GM23338 (cell line): ENCODE measurements around the gene DNAH9. TPM values are rescaled to one million over a fixed set of nuclear protein-coding genes. Genes with fewer than 3 reads are reported as not detected.

Source experiments
- ATAC-seq: fragments of 200-7000 bp; cut with Tn5 transposase; 3 replicates; pipeline ENCODE4 v1.9.1; 2020
- DNase-seq: peaks from one replicate; pipeline ENCODE4 v3.0.0-alpha.2; 2015; ENCODE audit warnings: low spot score
- H2AFZ ChIP-seq: fragments of 200-600 bp; sonication (generic); 2 replicates; pipeline ENCODE4 v1.8.0; 2016; ENCODE audit warnings: antibody characterized with exemption, mild to moderate bottlenecking, moderate library complexity
- H3F3A ChIP-seq: fragments of 200-600 bp; sonication (generic); replicated peaks from 2 replicates; pipeline ENCODE4 v1.8.0; 2017; ENCODE audit warnings: antibody characterized with exemption, mixed run types, low read depth
- H3K27ac ChIP-seq: fragments of 200-600 bp; sonication (generic); 2 replicates; pipeline ENCODE4 v1.6.1; 2016; ENCODE audit warnings: low read depth
- H3K27me3 ChIP-seq: fragments of 200-600 bp; sonication (generic); 2 replicates; pipeline ENCODE4 v1.8.0; 2016; ENCODE audit warnings: mild to moderate bottlenecking, mixed run types, moderate library complexity; ENCODE audit not compliant: insufficient read depth
- H3K36me3 ChIP-seq: fragments of 200-600 bp; sonication (generic); 2 replicates; pipeline ENCODE4 v1.8.0; 2016; ENCODE audit warnings: mild to moderate bottlenecking; ENCODE audit not compliant: insufficient read depth
- H3K4me1 ChIP-seq: fragments of 200-600 bp; sonication (generic); 2 replicates; pipeline ENCODE4 v1.8.0; 2016; ENCODE audit warnings: mild to moderate bottlenecking, moderate library complexity; ENCODE audit not compliant: insufficient read depth
- H3K4me2 ChIP-seq: fragments of 200-600 bp; sonication (generic); 2 replicates; pipeline ENCODE4 v1.7.1; 2017; ENCODE audit warnings: mixed run types
- H3K4me3 ChIP-seq: fragments of 200-600 bp; sonication (generic); 2 replicates; pipeline ENCODE4 v1.6.1; 2016; ENCODE audit warnings: mixed run types
- H3K79me2 ChIP-seq: fragments of 200-600 bp; sonication (generic); replicated peaks from 2 replicates; pipeline ENCODE4 v1.8.0; 2017; ENCODE audit warnings: mild to moderate bottlenecking; ENCODE audit not compliant: insufficient read depth
- H3K9me2 ChIP-seq: fragments of 200-600 bp; sonication (generic); 2 replicates; pipeline ENCODE4 v1.8.0; 2017; ENCODE audit not compliant: insufficient read depth
- H4K20me1 ChIP-seq: fragments of 200-600 bp; sonication (generic); replicated peaks from 2 replicates; pipeline ENCODE4 v1.8.0; 2017; ENCODE audit warnings: mild to moderate bottlenecking; ENCODE audit not compliant: insufficient read depth
- H3K27ac Mint-ChIP-seq: 2 replicates; pipeline ENCODE4 v1.8.0; 2020; ENCODE audit warnings: inconsistent platforms, mild to moderate bottlenecking, moderate library complexity, mixed read lengths
- H3K27me3 Mint-ChIP-seq: 3 replicates; pipeline ENCODE4 v1.8.0; 2022; ENCODE audit warnings: low read depth, mild to moderate bottlenecking, moderate library complexity, mixed read lengths, inconsistent platforms; ENCODE audit not compliant: insufficient read depth, poor library complexity
- H3K36me3 Mint-ChIP-seq: 3 replicates; pipeline ENCODE4 v1.8.0; 2021; ENCODE audit warnings: low read depth, mild to moderate bottlenecking, inconsistent platforms, moderate library complexity, mixed read lengths
- H3K4me1 Mint-ChIP-seq: 3 replicates; pipeline ENCODE4 v1.8.0; 2020; ENCODE audit warnings: mild to moderate bottlenecking, inconsistent platforms, mixed read lengths
- H3K4me3 Mint-ChIP-seq: 3 replicates; pipeline ENCODE4 v1.8.0; 2021; ENCODE audit warnings: moderate library complexity, mild to moderate bottlenecking, inconsistent platforms, mixed read lengths
- H3K9me3 Mint-ChIP-seq: 3 replicates; pipeline ENCODE4 v1.8.0; 2020; ENCODE audit warnings: moderate library complexity, mild to moderate bottlenecking, inconsistent platforms, mixed read lengths
- CREB1 ChIP-seq: fragments of 250-450 bp; sonication (Bioruptor Pico); IDR thresholded peaks from 2 replicates; pipeline ENCODE4 v1.5.0; 2020; ENCODE audit warnings: low read depth, mild to moderate bottlenecking, moderate library complexity
- CTCF ChIP-seq, 2 experiments: fragments of 200-600 bp in 1 of 2; sonication (generic) in 1 of 2; conservative IDR thresholded peaks; 2 replicates each; pipeline versions ENCODE4 v1.5.1 to v1.6.1; 2016 to 2017; ENCODE audit warnings: antibody characterized with exemption in 2 of 2, low read depth in 2 of 2, mild to moderate bottlenecking in 2 of 2, moderate library complexity in 1 of 2
- ETS1 ChIP-seq: IDR thresholded peaks from 2 replicates; pipeline ENCODE4 v1.6.1; 2016; ENCODE audit warnings: antibody characterized with exemption
- EZH2 ChIP-seq: fragments of 200-600 bp; sonication (generic); IDR thresholded peaks from one replicate; pipeline ENCODE4 v1.8.0; 2017; ENCODE audit warnings: antibody characterized with exemption, mild to moderate bottlenecking, low read depth; ENCODE audit not compliant: unreplicated experiment
- EZH2phosphoT487 ChIP-seq: fragments of 200-600 bp; sonication (generic); IDR thresholded peaks from one replicate; pipeline ENCODE4 v1.8.1; 2018; ENCODE audit warnings: antibody characterized with exemption; ENCODE audit not compliant: unreplicated experiment
- JUNB ChIP-seq: IDR thresholded peaks from one replicate; pipeline ENCODE4 v1.6.1; 2016; ENCODE audit warnings: antibody characterized with exemption; ENCODE audit not compliant: unreplicated experiment
- NANOG ChIP-seq: IDR thresholded peaks from 2 replicates; pipeline ENCODE4 v1.6.1; 2016; ENCODE audit warnings: antibody characterized with exemption, borderline replicate concordance
- POLR2AphosphoS5 ChIP-seq: IDR thresholded peaks from 2 replicates; pipeline ENCODE4 v1.6.1; 2016; ENCODE audit warnings: antibody characterized with exemption, low read depth
- REST ChIP-seq: IDR thresholded peaks from one replicate; pipeline ENCODE4 v1.6.1; 2018; ENCODE audit warnings: antibody characterized with exemption; ENCODE audit not compliant: unreplicated experiment
- STAT1 ChIP-seq: IDR thresholded peaks from one replicate; pipeline ENCODE4 v1.6.1; 2016; ENCODE audit warnings: antibody characterized with exemption; ENCODE audit not compliant: unreplicated experiment
- ZNF114 ChIP-seq: fragments of 250-450 bp; sonication (Bioruptor Pico); IDR thresholded peaks from 2 replicates; pipeline ENCODE4 v1.5.0; 2020; ENCODE audit warnings: mild to moderate bottlenecking, moderate library complexity
- ZNF331 ChIP-seq: fragments of 250-450 bp; sonication (Bioruptor Pico); IDR thresholded peaks from 2 replicates; pipeline ENCODE4 v1.5.0; 2020; ENCODE audit warnings: low read depth, mild to moderate bottlenecking, moderate library complexity
- ZNF462 ChIP-seq: fragments of 250-450 bp; sonication (Bioruptor Pico); IDR thresholded peaks from 2 replicates; pipeline ENCODE4 v1.5.0; 2020; ENCODE audit warnings: mild to moderate bottlenecking, moderate library complexity
- polyA plus RNA-seq: library from polyadenylated mRNA; unstranded; fragments of >200 nt; fragmentation: Nextera tagmentation; extraction: Ambion mirVana; gene quantifications from 2 replicates; pipeline ENCODE4 v1.2.1, GENCODE V29; 2016
- total RNA-seq: library from RNA; depleted of rRNA; stranded (reverse); fragments of >200 nt; shearing (Covaris generic); gene quantifications from 2 replicates; pipeline ENCODE4 v1.2.3, GENCODE V29; 2014

The DNAH9 gene
- total and polyA plus RNA-seq, 2 experiments from 2014 or later, result not detected

GRCh38 chr17:11925262-11926021, 327.2 kb downstream of the DNAH9 start:
- H3K4me3 Mint-ChIP-seq, result no peak overlapping the region
- ATAC-seq, result no peak
- no peak for TF ChIP-seq ZNF331 (CRISPR knock-in tag)
- no peak for TF ChIP-seq POLR2AphosphoS5
- TF ChIP-seq ZNF114 (CRISPR knock-in tag), result no peak
- no peak for TF ChIP-seq EZH2phosphoT487
- TF ChIP-seq JUNB, result no peak
- no peak for TF ChIP-seq ZNF462 (CRISPR knock-in tag)
- no peak for TF ChIP-seq ETS1
- no peak for TF ChIP-seq CREB1
- TF ChIP-seq EZH2, result no peak
- TF ChIP-seq STAT1, result no peak
- no peak for TF ChIP-seq NANOG
- TF ChIP-seq REST, result no peak
- no peak for TF ChIP-seq CTCF (conservative IDR thresholded peaks at IDR 0.05; ENCODE audit: low read depth in 2 of 2)

More at GRCh38 chr17:11925262-11926021, 327.2 kb downstream of the DNAH9 start:
- Histone ChIP-seq H3K36me3 (no peaks in the 10 kb centered on the region), H2AFZ (peak overlapping the region; percentile 49; the same call in 1 of the 2 replicates), H3K27me3 (no peaks in the 10 kb centered on the region), H3K27ac (no peak overlapping the region), H3K4me3 (no peak overlapping the region), H3K4me1 (peaks cover 9% of the 10 kb centered on the region), H3K9me2 (no peaks in the 10 kb centered on the region), H3F3A (no peaks in the 10 kb centered on the region), H3K79me2 (no peaks in the 10 kb centered on the region), H4K20me1 (no peaks in the 10 kb centered on the region), H3K4me2 (no peak overlapping the region)
- Mint-ChIP-seq H3K36me3 (peaks cover 34% of the 10 kb centered on the region), H3K27ac (no peak overlapping the region), H3K9me3 (peaks cover 95% of the 10 kb centered on the region), H3K27me3 (no peaks in the 10 kb centered on the region), H3K4me1 (no peaks in the 10 kb centered on the region)
- DNase-seq, result peak; percentile 16
